WTC11 (cell line): Measurements from ENCODE around the gene MYL7.

Source experiments
- AR ChIP-seq: fragments of 250-450 bp; sonication (Bioruptor Pico); IDR thresholded peaks from 2 replicates; pipeline ENCODE4 v1.9.0; 2021; ENCODE audit warnings: mild to moderate bottlenecking
- ATF6 ChIP-seq: sonication (generic); formaldehyde crosslinking; IDR thresholded peaks from 2 replicates; pipeline ENCODE4 v1.8.1; 2023; ENCODE audit warnings: mild to moderate bottlenecking, missing genetic modification reagents
- CDX4 ChIP-seq: fragments of 250-450 bp; sonication (Bioruptor Pico); IDR thresholded peaks from 2 replicates; pipeline ENCODE4 v1.9.0; 2021; ENCODE audit warnings: moderate library complexity, mild to moderate bottlenecking, inconsistent platforms, borderline replicate concordance
- CREM ChIP-seq: sonication (generic); formaldehyde crosslinking; IDR thresholded peaks from 2 replicates; pipeline ENCODE4 v1.8.1; 2022; ENCODE audit warnings: mild to moderate bottlenecking, missing genetic modification reagents, moderate library complexity
- CTCF ChIP-seq: fragments of 200-600 bp; IDR thresholded peaks from 2 replicates; pipeline ENCODE4 v1.8.0; 2022; ENCODE audit warnings: antibody characterized with exemption
- ELF4 ChIP-seq: sonication (generic); formaldehyde crosslinking; IDR thresholded peaks from 2 replicates; pipeline ENCODE4 v1.8.1; 2022; ENCODE audit warnings: low read depth, mild to moderate bottlenecking, moderate library complexity, missing genetic modification reagents
- FOXK1 ChIP-seq: sonication (generic); formaldehyde crosslinking; IDR thresholded peaks from 2 replicates; pipeline ENCODE4 v1.8.0; 2022; ENCODE audit warnings: mild to moderate bottlenecking, moderate library complexity, missing genetic modification reagents
- KAT7 ChIP-seq: sonication (generic); formaldehyde crosslinking; IDR thresholded peaks from 2 replicates; pipeline ENCODE4 v1.8.1; 2023; ENCODE audit warnings: missing genetic modification reagents, mild to moderate bottlenecking, borderline replicate concordance
- MAX ChIP-seq: sonication (generic); formaldehyde crosslinking; IDR thresholded peaks from 2 replicates; pipeline ENCODE4 v1.8.0; 2022; ENCODE audit warnings: mild to moderate bottlenecking, missing genetic modification reagents
- TF ChIP-seq, protein P1 (sequence below): fragments of 250-450 bp; sonication (Bioruptor Pico); conservative IDR thresholded peaks from 2 replicates; pipeline ENCODE4 v1.9.0; 2021; ENCODE audit warnings: mild to moderate bottlenecking
- TF ChIP-seq, protein P2 (sequence below): sonication (generic); formaldehyde crosslinking; IDR thresholded peaks from 2 replicates; pipeline ENCODE4 v1.8.0; 2023; ENCODE audit warnings: missing genetic modification reagents
- TF ChIP-seq, protein P3 (sequence below): sonication (generic); formaldehyde crosslinking; IDR thresholded peaks from 2 replicates; pipeline ENCODE4 v1.8.1; 2022; ENCODE audit warnings: mild to moderate bottlenecking, missing genetic modification reagents, moderate library complexity, borderline replicate concordance

GRCh38 chr7:44138698-44139097 is 2.4 kb downstream of the MYL7 start:
- TF ChIP-seq MAX (no peak), CTCF (no peak), ELF4 (CRISPR knock-in tag) (no peak), ATF6 (CRISPR knock-in tag) (no peak), CREM (CRISPR knock-in tag) (no peak), FOXK1 (CRISPR knock-in tag) (no peak), CDX4 (CRISPR knock-in tag) (no peak), AR (no peak), KAT7 (CRISPR knock-in tag) (no peak)
- TF ChIP-seq, protein P1, sequence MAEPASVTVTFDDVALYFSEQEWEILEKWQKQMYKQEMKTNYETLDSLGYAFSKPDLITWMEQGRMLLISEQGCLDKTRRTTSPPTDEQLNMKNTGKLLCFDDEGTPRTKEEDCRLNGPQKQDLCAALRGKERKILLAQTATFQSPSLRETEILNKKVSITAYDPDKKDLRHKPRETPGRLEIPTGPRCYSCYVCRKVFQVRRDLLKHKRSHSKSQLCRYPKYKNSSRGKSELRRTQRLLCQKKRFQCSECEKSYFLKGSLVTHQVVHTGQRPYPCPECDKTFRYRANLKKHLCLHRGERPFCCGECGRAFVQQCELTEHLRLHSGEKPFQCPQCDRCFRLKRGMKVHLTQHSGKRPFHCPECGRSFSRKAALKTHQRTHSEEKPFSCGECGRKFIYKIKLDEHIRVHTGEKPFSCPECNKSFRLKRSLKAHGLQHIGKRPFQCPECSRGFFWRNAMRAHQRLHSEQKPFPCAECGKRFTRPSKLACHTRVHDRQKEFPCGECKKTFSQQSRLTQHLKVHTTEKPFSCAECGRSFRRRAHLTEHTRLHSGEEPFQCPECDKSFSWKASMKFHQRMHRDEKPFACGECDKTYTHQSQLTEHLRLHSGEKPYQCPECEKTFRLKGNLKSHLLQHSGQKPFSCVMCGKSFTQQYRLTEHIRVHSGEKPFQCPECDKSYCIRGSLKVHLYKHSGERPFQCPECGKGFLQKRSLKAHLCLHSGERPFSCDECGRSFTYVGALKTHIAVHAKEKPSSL (CRISPR knock-in tag) = no peak
- TF ChIP-seq, protein P2, sequence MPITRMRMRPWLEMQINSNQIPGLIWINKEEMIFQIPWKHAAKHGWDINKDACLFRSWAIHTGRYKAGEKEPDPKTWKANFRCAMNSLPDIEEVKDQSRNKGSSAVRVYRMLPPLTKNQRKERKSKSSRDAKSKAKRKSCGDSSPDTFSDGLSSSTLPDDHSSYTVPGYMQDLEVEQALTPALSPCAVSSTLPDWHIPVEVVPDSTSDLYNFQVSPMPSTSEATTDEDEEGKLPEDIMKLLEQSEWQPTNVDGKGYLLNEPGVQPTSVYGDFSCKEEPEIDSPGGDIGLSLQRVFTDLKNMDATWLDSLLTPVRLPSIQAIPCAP (CRISPR knock-in tag) = no peak
- TF ChIP-seq, protein P3, sequence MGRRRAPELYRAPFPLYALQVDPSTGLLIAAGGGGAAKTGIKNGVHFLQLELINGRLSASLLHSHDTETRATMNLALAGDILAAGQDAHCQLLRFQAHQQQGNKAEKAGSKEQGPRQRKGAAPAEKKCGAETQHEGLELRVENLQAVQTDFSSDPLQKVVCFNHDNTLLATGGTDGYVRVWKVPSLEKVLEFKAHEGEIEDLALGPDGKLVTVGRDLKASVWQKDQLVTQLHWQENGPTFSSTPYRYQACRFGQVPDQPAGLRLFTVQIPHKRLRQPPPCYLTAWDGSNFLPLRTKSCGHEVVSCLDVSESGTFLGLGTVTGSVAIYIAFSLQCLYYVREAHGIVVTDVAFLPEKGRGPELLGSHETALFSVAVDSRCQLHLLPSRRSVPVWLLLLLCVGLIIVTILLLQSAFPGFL (CRISPR knock-in tag) = no peak
